ENCODE results near the gene MYOF. TPM values are rescaled to one million over a fixed set of nuclear protein-coding genes. Genes with fewer than 3 reads are reported as not detected.

The MYOF gene
- total and polyA plus RNA-seq, 9 of the 15 experiments (the other 6 are each of a cell fraction or from before 2014, with no cell fraction given), result 0.06 to 0.27 TPM; not detected in 7

DNA sequence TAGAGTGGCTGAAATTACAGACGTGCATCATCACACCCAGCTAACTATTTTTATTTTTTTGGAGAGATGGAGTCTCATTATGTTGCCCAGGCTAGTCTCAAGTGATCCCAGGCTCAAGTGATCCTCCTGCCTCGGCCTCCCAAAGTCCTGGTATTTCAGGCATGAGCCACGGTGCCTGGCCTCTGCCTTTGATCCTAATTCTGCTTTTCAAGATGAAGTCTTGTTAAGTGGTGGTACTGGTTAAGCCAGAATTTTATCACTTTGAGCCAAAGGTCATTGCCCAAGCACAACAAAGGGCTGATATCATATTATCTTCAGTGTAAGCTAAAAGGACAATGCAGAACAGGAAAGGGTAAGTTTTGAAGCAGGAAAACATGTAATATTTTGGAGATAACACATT is 64.2 kb downstream of the MYOF start:
- DNase-seq (ENCODE audit: extremely low read depth in 1 of 4, low spot score in 3 of 4) (no peak), FAIRE-seq (no peak), ATAC-seq (no peak)
- no peak overlapping the region for H2AFZ ChIP-seq (ENCODE audit: low read depth, low read length)
- BruUV-seq (replicated peaks), result no TSS peak
- no peaks in the 10 kb centered on the region for H3K9me3 ChIP-seq (replicated peaks; ENCODE audit: control insufficient read depth, insufficient read depth, low read depth, low read length)
- no peaks in the 10 kb centered on the region for H3K9me1 ChIP-seq (ENCODE audit: control insufficient read depth, insufficient read depth, low read length)
- H3K27ac ChIP-seq (ENCODE audit: extremely low read depth, low read depth, low read length), result no peak overlapping the region
- CTCF ChIA-PET (ENCODE audit: low intra/inter-chr PET ratio), result no interaction called here
- no peaks in the 10 kb centered on the region for H4K20me1 ChIP-seq (replicated peaks; ENCODE audit: control insufficient read depth, insufficient read depth, low read length)
- intact Hi-C loops (cut with micrococcal nuclease) (no loop called here), in situ Hi-C loops (cut with MboI) (no loop called here)
- H3K36me3 ChIP-seq (ENCODE audit: control insufficient read depth, insufficient read depth, low read length), result no peaks in the 10 kb centered on the region
- H3K79me2 ChIP-seq (ENCODE audit: control insufficient read depth, insufficient read depth, low read length), result no peaks in the 10 kb centered on the region
- no peak overlapping the region for H3K4me3 ChIP-seq
- POLR2A ChIA-PET, result no interaction called here
- H3K4me2 ChIP-seq (ENCODE audit: insufficient read depth, low read length), result no peak overlapping the region
- H3K9ac ChIP-seq (ENCODE audit: insufficient read depth in 1 of 2, low read depth in 2 of 2, low read length in 2 of 2), result no peak overlapping the region
- H3K27me3 ChIP-seq (ENCODE audit: control insufficient read depth in 2 of 2, insufficient read depth in 2 of 2, low read length in 2 of 2), result peaks cover 4 to 21% of the 10 kb centered on the region in 2 experiments
- no peaks in the 10 kb centered on the region for H3K4me1 ChIP-seq (replicated peaks in 1 of 2; ENCODE audit: control insufficient read depth in 2 of 2, insufficient read depth in 2 of 2, low read length in 2 of 2)
- WGBS (ENCODE audit: insufficient coverage, low coverage, missing lambda C conversion rate), result 0% methylated on average over 3 of the region's 3 CpGs
- TF ChIP-seq, protein P1, sequence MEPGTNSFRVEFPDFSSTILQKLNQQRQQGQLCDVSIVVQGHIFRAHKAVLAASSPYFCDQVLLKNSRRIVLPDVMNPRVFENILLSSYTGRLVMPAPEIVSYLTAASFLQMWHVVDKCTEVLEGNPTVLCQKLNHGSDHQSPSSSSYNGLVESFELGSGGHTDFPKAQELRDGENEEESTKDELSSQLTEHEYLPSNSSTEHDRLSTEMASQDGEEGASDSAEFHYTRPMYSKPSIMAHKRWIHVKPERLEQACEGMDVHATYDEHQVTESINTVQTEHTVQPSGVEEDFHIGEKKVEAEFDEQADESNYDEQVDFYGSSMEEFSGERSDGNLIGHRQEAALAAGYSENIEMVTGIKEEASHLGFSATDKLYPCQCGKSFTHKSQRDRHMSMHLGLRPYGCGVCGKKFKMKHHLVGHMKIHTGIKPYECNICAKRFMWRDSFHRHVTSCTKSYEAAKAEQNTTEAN (CRISPR knock-in tag; IDR thresholded peaks at IDR 0.05), result no peak
- TF ChIP-seq SMARCE1 (IDR thresholded peaks at IDR 0.05), result no peak
- TF ChIP-seq CEBPB (tag; IDR thresholded peaks at IDR 0.05), result no peak
- TF ChIP-seq ZNF431 (CRISPR knock-in tag; IDR thresholded peaks at IDR 0.05), result no peak
- TF ChIP-seq ESRRB (CRISPR knock-in tag; IDR thresholded peaks at IDR 0.05; ENCODE audit: borderline replicate concordance), result no peak
- no peak for TF ChIP-seq SRSF9 (IDR thresholded peaks at IDR 0.05; ENCODE audit: borderline replicate concordance, low read depth, low read length)
- no peak for TF ChIP-seq HIVEP1 (CRISPR knock-in tag; IDR thresholded peaks at IDR 0.05)

Data from K562 (cell line).